H9 (cell line): ENCODE results near the gene FAM78B. TPM values are rescaled to one million over a fixed set of nuclear protein-coding genes. Genes with fewer than 3 reads are reported as not detected.

Experiments used
- DNase-seq: peaks from one replicate; pipeline ENCODE4 v3.0.0-alpha.2; 2017
- H2AFZ ChIP-seq: one replicate; pipeline ENCODE4 v1.6.1; 2013; ENCODE audit warnings: mild to moderate bottlenecking, low read length, control low read depth, moderate library complexity
- H2AK5ac ChIP-seq: 2 replicates; pipeline ENCODE4 v1.6.1; 2013; ENCODE audit warnings: low read length, control low read depth, mixed read lengths; ENCODE audit not compliant: insufficient read length
- H2BK120ac ChIP-seq: one replicate; pipeline ENCODE4 v1.6.1; 2013; ENCODE audit warnings: low read depth, mild to moderate bottlenecking, low read length, control low read depth, inconsistent platforms; ENCODE audit not compliant: poor library complexity, severe bottlenecking
- H2BK12ac ChIP-seq: 2 replicates; pipeline ENCODE4 v1.6.1; 2013; ENCODE audit warnings: low read length, control low read depth, mixed read lengths, low read depth; ENCODE audit not compliant: insufficient read length
- H2BK15ac ChIP-seq: 2 replicates; pipeline ENCODE4 v1.6.1; 2013; ENCODE audit warnings: low read depth, low read length, control low read depth
- H2BK20ac ChIP-seq: one replicate; pipeline ENCODE4 v1.6.1; 2013; ENCODE audit warnings: low read depth, mild to moderate bottlenecking, low read length, control low read depth, inconsistent platforms; ENCODE audit not compliant: poor library complexity, severe bottlenecking
- H2BK5ac ChIP-seq: 2 replicates; pipeline ENCODE4 v1.6.1; 2013; ENCODE audit warnings: low read length, control low read depth, mixed read lengths; ENCODE audit not compliant: insufficient read length
- H3K14ac ChIP-seq: 2 replicates; pipeline ENCODE4 v1.6.1; 2013; ENCODE audit warnings: low read length, control low read depth; ENCODE audit not compliant: insufficient read depth
- H3K18ac ChIP-seq: 2 replicates; pipeline ENCODE4 v1.6.1; 2013; ENCODE audit warnings: low read depth, mild to moderate bottlenecking, mixed read lengths, low read length, control low read depth; ENCODE audit not compliant: insufficient read length
- H3K23ac ChIP-seq: 2 replicates; pipeline ENCODE4 v1.6.1; 2013; ENCODE audit warnings: low read length, control low read depth, mixed read lengths, low read depth; ENCODE audit not compliant: insufficient read length
- H3K23me2 ChIP-seq: 2 replicates; pipeline ENCODE4 v1.6.1; 2013; ENCODE audit warnings: low read depth, mild to moderate bottlenecking, mixed read lengths, low read length, control low read depth; ENCODE audit not compliant: insufficient read length, poor library complexity, severe bottlenecking
- H3K27ac ChIP-seq: 2 replicates; pipeline ENCODE4 v1.5.1; 2013; ENCODE audit warnings: low read length, control low read depth, mixed read lengths, low read depth; ENCODE audit not compliant: insufficient read length
- H3K27me3 ChIP-seq: 2 replicates; pipeline ENCODE4 v1.6.1; 2013; ENCODE audit warnings: low read length, control low read depth, inconsistent platforms; ENCODE audit not compliant: insufficient read depth
- H3K4ac ChIP-seq: 2 replicates; pipeline ENCODE4 v1.6.1; 2013; ENCODE audit warnings: low read depth, mild to moderate bottlenecking, control low read depth, inconsistent platforms, low read length, moderate library complexity
- H3K4me1 ChIP-seq: 2 replicates; pipeline ENCODE4 v1.6.1; 2013; ENCODE audit warnings: low read length, control low read depth, inconsistent platforms; ENCODE audit not compliant: insufficient read depth
- H3K4me2 ChIP-seq: 2 replicates; pipeline ENCODE4 v1.6.1; 2013; ENCODE audit warnings: low read length, control low read depth, mixed read lengths; ENCODE audit not compliant: insufficient read length, insufficient read depth
- H3K56ac ChIP-seq: 2 replicates; pipeline ENCODE4 v1.6.1; 2013; ENCODE audit warnings: low read depth, mild to moderate bottlenecking, mixed read lengths, low read length, control low read depth; ENCODE audit not compliant: insufficient read length
- H3K79me1 ChIP-seq: 2 replicates; pipeline ENCODE4 v1.6.1; 2013; ENCODE audit warnings: low read depth, mild to moderate bottlenecking, moderate library complexity, low read length, control low read depth, inconsistent platforms; ENCODE audit not compliant: insufficient read depth, poor library complexity, severe bottlenecking
- H3K79me2 ChIP-seq: 2 replicates; pipeline ENCODE4 v1.6.1; 2013; ENCODE audit warnings: low read length, control low read depth, inconsistent platforms; ENCODE audit not compliant: insufficient read depth
- H3K9ac ChIP-seq: 2 replicates; pipeline ENCODE4 v1.6.1; 2013; ENCODE audit warnings: low read length, control low read depth, mixed read lengths; ENCODE audit not compliant: insufficient read length; ENCODE audit errors: extremely low read depth
- H3K9me3 ChIP-seq: one replicate; pipeline ENCODE4 v1.6.1; 2013; ENCODE audit warnings: low read depth, low read length, inconsistent platforms; ENCODE audit not compliant: control insufficient read depth
- H3T11ph ChIP-seq: one replicate; pipeline ENCODE4 v1.6.1; 2013; ENCODE audit warnings: mild to moderate bottlenecking, low read length, control low read depth, inconsistent platforms
- H4K20me1 ChIP-seq: one replicate; pipeline ENCODE4 v1.6.1; 2013; ENCODE audit not compliant: control insufficient read depth, insufficient read length, insufficient read depth
- H4K5ac ChIP-seq: 2 replicates; pipeline ENCODE4 v1.6.1; 2013; ENCODE audit warnings: low read depth, mild to moderate bottlenecking, mixed read lengths, low read length, control low read depth; ENCODE audit not compliant: insufficient read length
- H4K8ac ChIP-seq: replicated peaks from 2 replicates; pipeline ENCODE4 v1.6.1; 2013; ENCODE audit warnings: low read length, control low read depth, mixed read lengths, low read depth; ENCODE audit not compliant: insufficient read length
- H4K91ac ChIP-seq: 2 replicates; pipeline ENCODE4 v1.6.1; 2013; ENCODE audit warnings: low read depth, mild to moderate bottlenecking, moderate library complexity, mixed read lengths, low read length, control low read depth; ENCODE audit not compliant: insufficient read length
- H3K27ac Mint-ChIP-seq, 3 experiments: 2 replicates in 2 of 3; 3 replicates in 1 of 3; pipeline ENCODE4 v1.8.0; 2020 to 2021; ENCODE audit warnings: mixed read lengths in 3 of 3, mild to moderate bottlenecking in 1 of 3, moderate library complexity in 1 of 3
- H3K27me3 Mint-ChIP-seq: 2 replicates; pipeline ENCODE4 v1.8.0; 2021; ENCODE audit warnings: low read depth, mild to moderate bottlenecking, moderate library complexity, mixed read lengths
- H3K36me3 Mint-ChIP-seq, 3 experiments: 2 replicates in 2 of 3; 3 replicates in 1 of 3; pipeline ENCODE4 v1.8.0; 2020 to 2021; ENCODE audit warnings: low read depth in 3 of 3, mixed read lengths in 3 of 3; ENCODE audit not compliant: insufficient read depth in 1 of 3
- H3K4me1 Mint-ChIP-seq, 2 experiments: 2 replicates each; pipeline ENCODE4 v1.8.0; 2020; ENCODE audit warnings: mixed read lengths in 2 of 2
- H3K4me3 Mint-ChIP-seq, 2 experiments: 2 replicates in 1 of 2; 3 replicates in 1 of 2; pipeline ENCODE4 v1.8.0; 2020 to 2021; ENCODE audit warnings: mild to moderate bottlenecking in 2 of 2, mixed read lengths in 2 of 2, moderate library complexity in 1 of 2
- H3K9me3 Mint-ChIP-seq, 2 experiments: 2 replicates in 1 of 2; 3 replicates in 1 of 2; pipeline ENCODE4 v1.8.0; 2020; ENCODE audit warnings: mild to moderate bottlenecking in 2 of 2, mixed read lengths in 2 of 2, moderate library complexity in 1 of 2
- CTCF ChIP-seq: fragments of 200-600 bp; sonication (generic); conservative IDR thresholded peaks from 3 replicates; pipeline ENCODE4 v1.8.0; 2021; ENCODE audit warnings: antibody characterized with exemption, mild to moderate bottlenecking
- WGBS: extraction: QIAGEN DNeasy Blood & Tissue Kit; methylation state at CpG from one replicate; pipeline ENCODE4 v1.1.7; 2013; ENCODE audit warnings: missing lambda C conversion rate, low lambda C conversion rate, mixed read lengths; ENCODE audit not compliant: insufficient read length; ENCODE audit errors: extremely low coverage; 5-methylcytosine and 5-hydroxymethylcytosine counted together
- total RNA-seq: library from RNA; stranded (reverse); gene quantifications from 2 replicates; pipeline ENCODE4 v1.2.1, GENCODE V29; 2021

Gene FAM78B
- total RNA-seq, 1 experiment from 2014 or later = 2.3 TPM

- Histone ChIP-seq H2BK12ac (no peak overlapping the region), H2BK15ac (no peak overlapping the region), H2AFZ (no peak overlapping the region), H2BK20ac (no peak overlapping the region), H2BK5ac (no peak overlapping the region), H3K23me2 (no peaks in the 10 kb centered on the region), H3T11ph (no peak overlapping the region), H3K9ac (no peak overlapping the region), H4K5ac (no peak overlapping the region), H3K79me1 (no peaks in the 10 kb centered on the region), H4K8ac (no peak overlapping the region), H2BK120ac (no peak overlapping the region), H3K79me2 (no peaks in the 10 kb centered on the region), H3K4me2 (no peak overlapping the region), H2AK5ac (no peak overlapping the region), H3K23ac (no peak overlapping the region), H3K56ac (no peak overlapping the region), H3K14ac (no peak overlapping the region), H3K27me3 (no peaks in the 10 kb centered on the region), H4K20me1 (no peaks in the 10 kb centered on the region), H3K27ac (no peak overlapping the region), H3K18ac (no peak overlapping the region), H3K4ac (no peak overlapping the region), H3K9me3 (no peaks in the 10 kb centered on the region), H3K4me1 (no peaks in the 10 kb centered on the region), H4K91ac (no peak overlapping the region)
- Mint-ChIP-seq H3K4me3 (no peak overlapping the region), H3K4me1 (no peaks in the 10 kb centered on the region), H3K36me3 (no peaks in the 10 kb centered on the region), H3K9me3 (no peaks in the 10 kb centered on the region; a peak in 1 of 5 replicates), H3K27ac (no peak overlapping the region), H3K27me3 (peaks cover 3% of the 10 kb centered on the region)
- WGBS = no CpG with 5 or more reads among the region's 5 CpGs
- no peak for DNase-seq
- TF ChIP-seq CTCF = no peak
These were observed 15.0 kb downstream of the FAM78B start for GRCh38 chr1:166151804-166152203.
